IMR-90 (cell line): ENCODE results near the gene NMBR. TPM values are rescaled to one million over a fixed set of nuclear protein-coding genes. Genes with fewer than 3 reads are reported as not detected.
"Not testable (repeated sequence)": the region's sequence is repeated elsewhere in the genome, so short reads cannot be mapped to it uniquely, and the experiment has no call there.

Experiments
- ATAC-seq: fragments of 200-7000 bp; cut with Tn5 transposase; 2 replicates; pipeline ENCODE4 v1.9.1; 2020; ENCODE audit warnings: low read depth, mild to moderate bottlenecking, moderate library complexity
- BruUV-seq: library from RNA; stranded (reverse); fragments of 400-500 nt; replicated peaks from 2 replicates; lab custom pipeline; 2021; lab: Mats Ljungman, UMichigan
- CTCF ChIA-PET: fragments of 300-600 bp; formaldehyde crosslinking; extraction: SDS; loops from one replicate; lab custom pipeline; 2021; ENCODE audit warnings: antibody characterized with exemption; lab: Yijun Ruan, JAX
- POLR2A ChIA-PET: fragments of 300-600 bp; sonication (Branson Sonifier 250); formaldehyde crosslinking; loops from one replicate; lab custom pipeline; 2022; ENCODE audit warnings: antibody characterized with exemption; ENCODE audit not compliant: unreplicated experiment; lab: Charles Lee
- DNase-seq: peaks from one replicate; pipeline ENCODE4 v3.0.0; 2013
- H2AFZ ChIP-seq: replicated peaks from 2 replicates; pipeline ENCODE3; 2013; ENCODE audit warnings: low read length, mild to moderate bottlenecking; ENCODE audit not compliant: poor library complexity
- H2AK5ac ChIP-seq: 2 replicates; pipeline ENCODE4 v1.6.1; 2013; ENCODE audit warnings: low read depth, low read length, inconsistent platforms
- H2AK9ac ChIP-seq: replicated peaks from 2 replicates; pipeline ENCODE3; 2013; ENCODE audit warnings: mild to moderate bottlenecking, low read depth, low read length, moderate library complexity; ENCODE audit not compliant: poor library complexity
- H2BK120ac ChIP-seq: 2 replicates; pipeline ENCODE4 v1.6.1; 2013; ENCODE audit warnings: low read depth, low read length, inconsistent platforms
- H2BK15ac ChIP-seq: 3 replicates; pipeline ENCODE4 v1.6.1; 2013; ENCODE audit warnings: low read depth, low read length, inconsistent platforms
- H2BK20ac ChIP-seq: 2 replicates; pipeline ENCODE4 v1.6.1; 2013; ENCODE audit warnings: low read depth, mild to moderate bottlenecking, inconsistent platforms, low read length, moderate library complexity
- H2BK5ac ChIP-seq: 2 replicates; pipeline ENCODE4 v1.6.1; 2013; ENCODE audit warnings: mild to moderate bottlenecking, low read depth, low read length, inconsistent platforms; ENCODE audit not compliant: poor library complexity, severe bottlenecking
- H3K14ac ChIP-seq: replicated peaks from 2 replicates; pipeline ENCODE4 v1.6.1; 2013; ENCODE audit warnings: low read depth, low read length, inconsistent platforms
- H3K18ac ChIP-seq: 2 replicates; pipeline ENCODE4 v1.6.1; 2013; ENCODE audit warnings: low read depth, low read length, control low read depth
- H3K23ac ChIP-seq: 2 replicates; pipeline ENCODE4 v1.6.1; 2013; ENCODE audit warnings: low read depth, low read length, inconsistent platforms
- H3K27ac ChIP-seq: 2 replicates; pipeline ENCODE4 v1.5.1; 2013; ENCODE audit warnings: mild to moderate bottlenecking, control low read depth, low read length; ENCODE audit not compliant: insufficient read depth
- H3K27me3 ChIP-seq: 2 replicates; pipeline ENCODE4 v1.6.1; 2013; ENCODE audit warnings: low read length; ENCODE audit not compliant: control insufficient read depth, insufficient read depth
- H3K36me3 ChIP-seq: 2 replicates; pipeline ENCODE4 v1.6.1; 2013; ENCODE audit warnings: low read length, mixed read lengths; ENCODE audit not compliant: control insufficient read depth, insufficient read depth
- H3K4ac ChIP-seq: 2 replicates; pipeline ENCODE4 v1.6.1; 2013; ENCODE audit warnings: low read depth, low read length, inconsistent platforms
- H3K4me1 ChIP-seq: 2 replicates; pipeline ENCODE4 v1.6.1; 2013; ENCODE audit warnings: low read length, mixed read lengths; ENCODE audit not compliant: control insufficient read depth, insufficient read depth
- H3K4me2 ChIP-seq: 2 replicates; pipeline ENCODE4 v1.6.1; 2013; ENCODE audit warnings: low read depth, mild to moderate bottlenecking, control low read depth, low read length, moderate library complexity
- H3K4me3 ChIP-seq: 2 replicates; pipeline ENCODE4 v1.5.1; 2013; ENCODE audit warnings: low read depth, mild to moderate bottlenecking, control low read depth, low read length, moderate library complexity; ENCODE audit not compliant: insufficient read depth
- H3K56ac ChIP-seq: 2 replicates; pipeline ENCODE4 v1.6.1; 2013; ENCODE audit warnings: low read length, inconsistent platforms; ENCODE audit not compliant: insufficient read depth; ENCODE audit errors: extremely low read depth
- H3K79me1 ChIP-seq, 2 experiments: 2 replicates each; pipeline ENCODE4 v1.6.1; 2013; ENCODE audit warnings: low read length in 2 of 2, inconsistent platforms in 1 of 2, low read depth in 1 of 2
- H3K9ac ChIP-seq: 2 replicates; pipeline ENCODE4 v1.6.1; 2013; ENCODE audit warnings: low read depth, low read length, control low read depth
- H3K9me1 ChIP-seq: 2 replicates; pipeline ENCODE4 v1.6.1; 2013; ENCODE audit warnings: low read length, inconsistent platforms; ENCODE audit not compliant: insufficient read depth
- H3K9me3 ChIP-seq: 2 replicates; pipeline ENCODE4 v1.6.1; 2013; ENCODE audit warnings: low read length; ENCODE audit not compliant: control insufficient read depth, insufficient read depth
- H4K20me1 ChIP-seq: 2 replicates; pipeline ENCODE4 v1.6.1; 2013; ENCODE audit warnings: low read length, inconsistent platforms; ENCODE audit not compliant: insufficient read depth
- H4K5ac ChIP-seq: 2 replicates; pipeline ENCODE4 v1.6.1; 2013; ENCODE audit warnings: mild to moderate bottlenecking, low read depth, low read length, control low read depth
- H4K8ac ChIP-seq, 2 experiments: 2 replicates each; pipeline ENCODE4 v1.6.1; 2013; ENCODE audit warnings: low read depth in 2 of 2, low read length in 2 of 2, control low read depth in 1 of 2, inconsistent platforms in 1 of 2
- H4K91ac ChIP-seq: 2 replicates; pipeline ENCODE4 v1.6.1; 2013; ENCODE audit warnings: low read depth, low read length, inconsistent platforms; ENCODE audit not compliant: insufficient read depth
- WGBS, 2 experiments: methylation state at CpG; one replicate each; pipeline versions ENCODE4 v1.1.5 to v1.1.7; 2013; ENCODE audit warnings: missing lambda C conversion rate in 2 of 2; ENCODE audit not compliant: insufficient read length in 1 of 2; ENCODE audit errors: extremely low coverage in 2 of 2; 5-methylcytosine and 5-hydroxymethylcytosine counted together
- dilution Hi-C: fragments of 300-500 bp; cut with HindIII; formaldehyde crosslinking; loops from one replicate; pipeline ENCODE4 v1.14.3; 2018; ENCODE audit warnings: low sequenced_read_pairs; ENCODE audit not compliant: unreplicated experiment
- in situ Hi-C: fragments of 300-500 bp; cut with MboI; formaldehyde crosslinking; loops from 3 replicates; pipeline ENCODE4 v1.14.3; 2019; ENCODE audit warnings: low sequenced_read_pairs, inconsistent platforms, mixed read lengths
- intact Hi-C: fragments of 100-400 bp; cut with micrococcal nuclease; formaldehyde crosslinking; loops from 2 replicates; pipeline ENCODE4 v1.10.0; 2022
- polyA plus RNA-seq, 3 experiments: library from polyadenylated mRNA; depleted of rRNA; stranded (reverse); fragments of >200 nt; gene quantifications; 2 replicates each; pipeline ENCODE4 v1.2.3, GENCODE V29; 2012; ENCODE audit warnings: low replicate concordance in 1 of 3
- total RNA-seq: library from RNA; depleted of rRNA; stranded (reverse); fragments of >200 nt; gene quantifications from 2 replicates; pipeline ENCODE4 v1.2.3, GENCODE V29; 2012

NMBR gene
- total and polyA plus RNA-seq, 2 of the 4 experiments (the other 2 are of a cell fraction) = not detected

- BruUV-seq, intact Hi-C loops, H3K14ac ChIP-seq, H4K20me1 ChIP-seq, H3K27me3 ChIP-seq, H3K9me3 ChIP-seq, H3K4me1 ChIP-seq, dilution Hi-C loops, H3K9me1 ChIP-seq, POLR2A ChIA-PET, H3K18ac ChIP-seq, H2AK9ac ChIP-seq, H2AK5ac ChIP-seq, H3K9ac ChIP-seq, H4K5ac ChIP-seq, H3K27ac ChIP-seq, in situ Hi-C loops, H3K4me3 ChIP-seq, H3K23ac ChIP-seq, H2BK120ac ChIP-seq, H2BK15ac ChIP-seq, H2BK20ac ChIP-seq, H3K4ac ChIP-seq, H4K8ac ChIP-seq, H2AFZ ChIP-seq, DNase-seq, H3K4me2 ChIP-seq, H3K36me3 ChIP-seq, ATAC-seq, H3K56ac ChIP-seq, H4K91ac ChIP-seq: not testable (repeated sequence)
- H2BK5ac ChIP-seq = peak overlapping the region; percentile 19
- WGBS, 2 experiments = 100% methylated on average over 1 of the region's 4 CpGs; no CpG with 5 or more reads in 1 of the 2 experiments
- CTCF ChIA-PET = interaction anchor here (1.2 kb wide), 1 partner anchor 15 kb away, joined by 3 read pairs; no protein-coding TSS in a partner anchor
- peaks cover 10 to 40% of the 10 kb centered on the region in 2 experiments for H3K79me1 ChIP-seq
Observed at GRCh38 chr6:142156758-142157068, 9.8 kb upstream of the NMBR start.
